ENCODE measurements around the gene ABCA2. TPM values are rescaled to one million over a fixed set of nuclear protein-coding genes. Genes with fewer than 3 reads are reported as not detected.
A peak's percentile ranks its signal among the peaks of the same experiment; 100 is the strongest.

The ABCA2 gene
- total RNA-seq, 4 donors from 2014 or later, result 10.4 to 44.7 (median 33.4) TPM

DNA sequence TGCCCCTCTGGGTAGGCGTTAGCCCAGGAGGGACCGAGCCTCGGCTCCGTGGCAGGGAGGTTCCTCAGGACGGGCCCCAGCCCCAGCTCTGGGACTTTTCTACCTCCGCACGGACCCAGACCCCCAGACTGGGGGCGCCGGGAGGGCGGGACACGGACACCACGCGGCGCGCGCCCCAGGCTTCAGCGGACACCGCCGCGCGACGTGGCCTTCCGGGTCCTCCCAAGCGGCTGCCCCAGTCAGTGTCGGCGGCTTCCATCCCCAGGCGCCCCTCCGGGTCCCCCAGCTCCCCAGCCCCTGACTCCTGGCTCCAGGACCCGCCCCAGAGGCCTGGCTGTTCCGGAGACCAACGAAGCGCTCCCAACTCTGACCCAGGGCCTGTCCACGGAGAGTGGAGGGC, 42.2 kb downstream of the ABCA2 start:
- DNase-seq (ENCODE audit: low spot score in 2 of 2), result no peak
- TF ChIP-seq EP300 (IDR thresholded peaks at IDR 0.05), result no peak
- TF ChIP-seq POLR2A (IDR thresholded peaks at IDR 0.05), result no peak
- no peak for TF ChIP-seq POLR2AphosphoS5 (IDR thresholded peaks at IDR 0.05)
- TF ChIP-seq, protein P1, sequence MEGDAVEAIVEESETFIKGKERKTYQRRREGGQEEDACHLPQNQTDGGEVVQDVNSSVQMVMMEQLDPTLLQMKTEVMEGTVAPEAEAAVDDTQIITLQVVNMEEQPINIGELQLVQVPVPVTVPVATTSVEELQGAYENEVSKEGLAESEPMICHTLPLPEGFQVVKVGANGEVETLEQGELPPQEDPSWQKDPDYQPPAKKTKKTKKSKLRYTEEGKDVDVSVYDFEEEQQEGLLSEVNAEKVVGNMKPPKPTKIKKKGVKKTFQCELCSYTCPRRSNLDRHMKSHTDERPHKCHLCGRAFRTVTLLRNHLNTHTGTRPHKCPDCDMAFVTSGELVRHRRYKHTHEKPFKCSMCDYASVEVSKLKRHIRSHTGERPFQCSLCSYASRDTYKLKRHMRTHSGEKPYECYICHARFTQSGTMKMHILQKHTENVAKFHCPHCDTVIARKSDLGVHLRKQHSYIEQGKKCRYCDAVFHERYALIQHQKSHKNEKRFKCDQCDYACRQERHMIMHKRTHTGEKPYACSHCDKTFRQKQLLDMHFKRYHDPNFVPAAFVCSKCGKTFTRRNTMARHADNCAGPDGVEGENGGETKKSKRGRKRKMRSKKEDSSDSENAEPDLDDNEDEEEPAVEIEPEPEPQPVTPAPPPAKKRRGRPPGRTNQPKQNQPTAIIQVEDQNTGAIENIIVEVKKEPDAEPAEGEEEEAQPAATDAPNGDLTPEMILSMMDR (IDR thresholded peaks at IDR 0.05), result no peak
- Histone ChIP-seq H3K4me1 (peaks cover 12% of the 10 kb centered on the region), H3K9me3 (no peaks in the 10 kb centered on the region), H3K36me3 (no peaks in the 10 kb centered on the region), H3K27ac (no peak overlapping the region), H3K4me3 (no peak overlapping the region), H3K27me3 (peaks cover 35% of the 10 kb centered on the region)
- WGBS, result 73% methylated on average over 5 of the region's 33 CpGs

DNA sequence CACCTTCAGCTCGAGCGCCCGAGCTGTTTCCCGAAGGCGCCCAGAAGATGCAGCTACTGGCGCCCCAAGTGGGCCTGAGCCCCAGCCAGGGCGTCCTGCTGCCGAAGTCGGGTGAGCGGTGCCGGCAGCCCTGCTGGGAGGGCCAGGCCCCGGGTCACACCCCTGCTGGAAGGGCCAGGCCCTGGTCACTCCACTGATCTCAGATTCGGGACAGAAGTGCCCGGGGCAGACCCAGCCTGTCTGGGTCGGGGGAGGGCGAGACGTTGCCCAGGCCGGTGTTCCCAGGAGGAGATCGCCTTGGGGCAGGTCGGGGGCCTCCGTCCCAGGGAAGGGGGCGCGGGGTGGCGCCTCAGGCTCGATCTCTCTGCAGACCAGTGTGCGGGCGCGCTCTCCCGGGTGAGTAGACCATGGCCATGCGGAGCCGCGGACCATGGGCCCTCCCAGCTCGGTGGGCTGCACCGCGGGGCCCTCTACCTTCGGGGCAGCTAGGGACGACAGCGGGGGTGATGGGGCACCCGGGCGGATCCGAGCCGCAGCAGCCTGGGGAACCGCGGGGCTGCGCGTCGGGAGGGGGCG, 42.9 kb downstream of the ABCA2 start:
- no peaks in the 10 kb centered on the region for H3K36me3 ChIP-seq
- TF ChIP-seq, protein P1 (IDR thresholded peaks at IDR 0.05), result no peak
- no peak for TF ChIP-seq POLR2A (IDR thresholded peaks at IDR 0.05)
- TF ChIP-seq EP300 (IDR thresholded peaks at IDR 0.05), result no peak
- no peak for TF ChIP-seq POLR2AphosphoS5 (IDR thresholded peaks at IDR 0.05)
- no peak for DNase-seq (ENCODE audit: low spot score in 2 of 2)
- H3K4me1 ChIP-seq, result peaks cover 12% of the 10 kb centered on the region
- no peaks in the 10 kb centered on the region for H3K9me3 ChIP-seq
- H3K4me3 ChIP-seq, result peak overlapping the region; percentile 10
- no peak overlapping the region for H3K27ac ChIP-seq
- 24% methylated on average over 3 of the region's 48 CpGs for WGBS
- peaks cover 35% of the 10 kb centered on the region for H3K27me3 ChIP-seq

DNA sequence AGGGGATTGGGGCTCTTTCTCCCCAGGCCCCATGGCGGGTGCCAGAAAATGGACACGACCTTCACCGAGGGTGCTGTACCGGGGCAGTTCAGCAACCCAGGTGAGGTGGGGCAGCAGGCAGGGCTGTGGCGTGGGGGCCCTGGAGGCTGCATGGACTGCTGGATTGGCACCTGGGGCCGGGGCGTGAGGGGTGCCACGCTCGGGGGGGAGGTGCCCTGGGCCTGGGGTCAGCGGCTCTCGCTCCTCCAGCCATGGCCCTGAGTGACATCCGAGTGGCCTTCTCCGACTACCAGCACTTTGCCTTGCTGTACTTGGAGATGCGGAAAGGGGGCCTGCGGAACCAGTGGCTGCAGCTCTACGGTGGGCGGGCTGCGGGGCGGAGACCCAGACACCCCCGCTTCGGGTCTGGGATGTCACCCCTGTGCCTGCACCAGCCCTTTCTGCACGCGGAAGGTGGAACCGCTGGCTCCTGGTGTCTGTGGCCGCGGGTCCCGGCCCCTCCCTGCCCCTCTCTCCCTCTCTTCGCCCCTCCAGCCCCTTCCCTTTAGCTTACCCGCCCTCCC, 43.5 kb downstream of the ABCA2 start:
- Histone ChIP-seq H3K9me3 (no peaks in the 10 kb centered on the region), H3K4me1 (peaks cover 12% of the 10 kb centered on the region), H3K36me3 (no peaks in the 10 kb centered on the region), H3K27ac (no peak overlapping the region), H3K27me3 (peaks cover 35% of the 10 kb centered on the region), H3K4me3 (no peak overlapping the region)
- DNase-seq (ENCODE audit: low spot score in 2 of 2), result no peak
- WGBS, result 30% methylated on average over 2 of the region's 29 CpGs
- TF ChIP-seq POLR2A (IDR thresholded peaks at IDR 0.05) (no peak), POLR2AphosphoS5 (IDR thresholded peaks at IDR 0.05) (no peak), EP300 (IDR thresholded peaks at IDR 0.05) (no peak)
- TF ChIP-seq, protein P1 (IDR thresholded peaks at IDR 0.05), result no peak

GRCh38 chr9:136983656-136984314, 44.3 kb downstream of the ABCA2 start:
- peaks cover 12% of the 10 kb centered on the region for H3K4me1 ChIP-seq
- no peaks in the 10 kb centered on the region for H3K9me3 ChIP-seq
- peaks cover 35% of the 10 kb centered on the region for H3K27me3 ChIP-seq
- no peak overlapping the region for H3K4me3 ChIP-seq
- DNase-seq (ENCODE audit: low spot score in 2 of 2), result no peak
- H3K27ac ChIP-seq, result no peak overlapping the region
- 64% methylated on average over 8 of the region's 11 CpGs for WGBS
- TF ChIP-seq POLR2AphosphoS5 (IDR thresholded peaks at IDR 0.05), result no peak
- TF ChIP-seq, protein P1 (IDR thresholded peaks at IDR 0.05), result no peak
- TF ChIP-seq EP300 (IDR thresholded peaks at IDR 0.05), result no peak
- no peak for TF ChIP-seq POLR2A (IDR thresholded peaks at IDR 0.05)
- no peaks in the 10 kb centered on the region for H3K36me3 ChIP-seq

DNA sequence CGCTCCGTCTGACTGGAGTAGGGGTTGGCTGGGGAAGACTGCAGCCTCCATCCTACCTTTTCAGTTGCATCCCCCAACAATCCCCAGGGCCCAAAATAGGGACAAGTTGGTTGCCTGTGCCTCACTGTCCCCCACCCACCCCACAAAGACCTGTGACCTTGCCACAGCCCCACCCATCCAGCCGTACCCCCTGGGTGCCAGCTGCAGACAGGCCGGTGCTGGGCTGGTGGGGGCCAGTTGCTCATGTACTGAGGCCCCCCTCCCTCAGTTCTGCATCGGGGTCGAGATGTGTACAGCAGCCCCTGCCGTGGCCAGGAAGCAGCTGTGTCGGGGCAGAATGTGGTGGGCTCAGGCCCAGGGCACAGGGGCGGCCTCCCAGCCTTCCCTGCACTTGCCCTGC, 44.9 kb downstream of the ABCA2 start:
- no peaks in the 10 kb centered on the region for H3K36me3 ChIP-seq
- peaks cover 13% of the 10 kb centered on the region for H3K4me1 ChIP-seq
- no peaks in the 10 kb centered on the region for H3K9me3 ChIP-seq
- WGBS, result 93% methylated on average over 6 of the region's 9 CpGs
- no peak overlapping the region for H3K27ac ChIP-seq
- H3K4me3 ChIP-seq, result no peak overlapping the region
- TF ChIP-seq EP300 (IDR thresholded peaks at IDR 0.05) (no peak), POLR2A (IDR thresholded peaks at IDR 0.05) (no peak), POLR2AphosphoS5 (IDR thresholded peaks at IDR 0.05) (no peak)
- TF ChIP-seq, protein P1 (IDR thresholded peaks at IDR 0.05), result no peak
- DNase-seq (ENCODE audit: low spot score in 2 of 2), result no peak
- H3K27me3 ChIP-seq, result peaks cover 35% of the 10 kb centered on the region
